VCaP (cell line): ENCODE results near the gene OR52N4.

ENCODE experiments used
- H3K27ac ChIP-seq: fragments of 450-650 bp; 2 replicates; pipeline ENCODE4 v1.5.1; 2017
- TF ChIP-seq, protein P1 (sequence below): fragments of 450-650 bp; conservative IDR thresholded peaks from 2 replicates; pipeline ENCODE4 v1.5.1; 2017; ENCODE audit warnings: mild to moderate bottlenecking, moderate library complexity

Gene OR52N4

DNA sequence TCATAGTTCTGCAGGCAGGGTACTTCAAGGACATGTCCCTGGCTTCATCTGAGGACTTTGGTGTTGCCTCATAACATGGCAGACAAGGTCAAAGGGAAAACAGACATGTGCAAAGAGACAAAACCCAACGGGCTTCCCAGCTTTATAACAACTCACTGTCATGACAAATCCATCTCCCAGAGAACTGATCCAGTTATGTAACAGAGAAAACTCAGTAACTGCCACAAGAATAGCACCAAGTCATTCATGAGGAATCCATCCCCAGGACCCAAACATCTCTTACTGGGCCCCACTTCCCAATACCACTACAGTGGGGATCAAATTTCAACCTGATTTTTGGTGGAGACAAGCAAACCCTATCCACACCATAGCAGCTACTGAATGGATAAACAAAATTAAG is 13.0 kb downstream of the OR52N4 start:
- TF ChIP-seq, protein P1, sequence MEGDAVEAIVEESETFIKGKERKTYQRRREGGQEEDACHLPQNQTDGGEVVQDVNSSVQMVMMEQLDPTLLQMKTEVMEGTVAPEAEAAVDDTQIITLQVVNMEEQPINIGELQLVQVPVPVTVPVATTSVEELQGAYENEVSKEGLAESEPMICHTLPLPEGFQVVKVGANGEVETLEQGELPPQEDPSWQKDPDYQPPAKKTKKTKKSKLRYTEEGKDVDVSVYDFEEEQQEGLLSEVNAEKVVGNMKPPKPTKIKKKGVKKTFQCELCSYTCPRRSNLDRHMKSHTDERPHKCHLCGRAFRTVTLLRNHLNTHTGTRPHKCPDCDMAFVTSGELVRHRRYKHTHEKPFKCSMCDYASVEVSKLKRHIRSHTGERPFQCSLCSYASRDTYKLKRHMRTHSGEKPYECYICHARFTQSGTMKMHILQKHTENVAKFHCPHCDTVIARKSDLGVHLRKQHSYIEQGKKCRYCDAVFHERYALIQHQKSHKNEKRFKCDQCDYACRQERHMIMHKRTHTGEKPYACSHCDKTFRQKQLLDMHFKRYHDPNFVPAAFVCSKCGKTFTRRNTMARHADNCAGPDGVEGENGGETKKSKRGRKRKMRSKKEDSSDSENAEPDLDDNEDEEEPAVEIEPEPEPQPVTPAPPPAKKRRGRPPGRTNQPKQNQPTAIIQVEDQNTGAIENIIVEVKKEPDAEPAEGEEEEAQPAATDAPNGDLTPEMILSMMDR: no peak
- no peak overlapping the region for H3K27ac ChIP-seq

DNA sequence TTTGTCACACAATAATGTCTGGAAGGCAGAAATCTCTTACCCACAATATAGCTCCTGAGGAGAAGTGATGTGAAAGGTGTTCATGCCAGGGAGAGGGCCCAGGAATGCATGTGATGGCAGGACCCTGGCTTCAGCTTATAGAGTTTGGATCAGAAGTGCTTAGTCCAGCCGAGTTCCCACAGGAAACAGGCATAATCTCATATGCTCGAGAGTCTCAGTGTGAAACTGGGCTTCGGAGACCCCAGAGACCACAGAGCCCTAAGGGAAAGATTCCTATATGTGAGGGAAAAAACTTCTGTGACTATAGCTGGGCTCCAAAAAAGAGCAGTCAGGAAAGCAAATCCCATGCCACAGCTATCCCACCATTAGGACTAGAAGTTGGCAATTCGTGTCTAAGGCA is 29.2 kb downstream of the OR52N4 start, which contains the start of gene OR52N5:
Gene OR52N5, minus strand, starts transcription at position 101 of the 400 bp plus-strand sequence. CDS start 4,721 bp downstream, outside the sequence.
- no peak within 1 kb of the TSS for H3K27ac ChIP-seq
- TF ChIP-seq, protein P1: no peak

GRCh38 chr11:5791165-5791564 is 37.1 kb downstream of the OR52N4 start, which contains the start of gene OR52N1:
TSS of gene OR52N1 (minus strand) at chr11:5791265. CDS start at chr11:5788816, 2,449 bp downstream.
- no peak within 1 kb of the TSS for H3K27ac ChIP-seq
- TF ChIP-seq, protein P1: no peak

GRCh38 chr11:5796541-5796940 is 42.5 kb downstream of the OR52N4 start:
- H3K27ac ChIP-seq: no peak overlapping the region
- TF ChIP-seq, protein P1: no peak

GRCh38 chr11:5803982-5804381 is 49.9 kb downstream of the OR52N4 start:
- H3K27ac ChIP-seq: no peak overlapping the region
- TF ChIP-seq, protein P1: no peak
